Mammary epithelial cell (primary cell): Measurements from ENCODE around the gene PSPN.

Experiments
- CTCF ChIP-seq, 2 donors: IDR thresholded peaks in 1 of 2; conservative IDR thresholded peaks in 1 of 2; 2 replicates each; pipeline ENCODE4 v1.5.1; 2011 to 2012; ENCODE audit warnings: inconsistent platforms in 2 of 2, low read length in 2 of 2, mild to moderate bottlenecking in 2 of 2, control low read depth in 1 of 2, low read depth in 1 of 2; ENCODE audit not compliant: insufficient read depth in 1 of 2; ENCODE audit errors: extremely low read depth in 1 of 2
- EZH2 ChIP-seq: IDR thresholded peaks from 2 replicates; pipeline ENCODE4 v1.6.1; 2012; ENCODE audit warnings: low read length, inconsistent platforms, borderline replicate concordance

DNA sequence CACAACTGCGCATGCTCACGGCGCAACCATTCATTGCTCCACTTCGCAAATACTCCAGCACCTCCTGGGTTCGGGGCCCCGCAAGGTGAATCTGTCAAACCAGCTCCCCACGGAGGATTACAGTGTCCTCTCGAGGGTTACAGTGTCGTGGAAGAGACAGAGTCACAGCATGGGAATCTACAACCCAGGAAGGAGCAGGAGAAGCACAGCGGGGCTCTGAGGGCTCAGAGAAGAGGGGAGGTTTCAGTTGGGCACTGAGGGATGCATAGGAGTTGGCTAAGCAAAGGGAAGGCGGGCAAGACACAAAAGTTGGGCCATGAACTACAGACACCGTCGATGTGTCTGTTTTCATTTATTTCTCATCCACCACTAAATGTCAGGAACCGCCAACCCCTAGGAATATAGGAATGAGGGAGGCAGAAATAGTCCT lies 18.3 kb upstream of the PSPN start:
- TF ChIP-seq CTCF (conservative IDR thresholded peaks at IDR 0.05 in 1 of 2, IDR thresholded peaks at IDR 0.05 in 1 of 2; ENCODE audit: extremely low read depth in 1 of 2, insufficient read depth in 1 of 2, low read depth in 1 of 2, low read length in 2 of 2): no peak
- no peak for TF ChIP-seq EZH2
